ENCODE measurements around the gene MGAT1. TPM values are rescaled to one million over a fixed set of nuclear protein-coding genes. Genes with fewer than 3 reads are reported as not detected.

Gene MGAT1
- polyA plus RNA-seq, 3 donors, result 231 to 523 (median 385) TPM

DNA sequence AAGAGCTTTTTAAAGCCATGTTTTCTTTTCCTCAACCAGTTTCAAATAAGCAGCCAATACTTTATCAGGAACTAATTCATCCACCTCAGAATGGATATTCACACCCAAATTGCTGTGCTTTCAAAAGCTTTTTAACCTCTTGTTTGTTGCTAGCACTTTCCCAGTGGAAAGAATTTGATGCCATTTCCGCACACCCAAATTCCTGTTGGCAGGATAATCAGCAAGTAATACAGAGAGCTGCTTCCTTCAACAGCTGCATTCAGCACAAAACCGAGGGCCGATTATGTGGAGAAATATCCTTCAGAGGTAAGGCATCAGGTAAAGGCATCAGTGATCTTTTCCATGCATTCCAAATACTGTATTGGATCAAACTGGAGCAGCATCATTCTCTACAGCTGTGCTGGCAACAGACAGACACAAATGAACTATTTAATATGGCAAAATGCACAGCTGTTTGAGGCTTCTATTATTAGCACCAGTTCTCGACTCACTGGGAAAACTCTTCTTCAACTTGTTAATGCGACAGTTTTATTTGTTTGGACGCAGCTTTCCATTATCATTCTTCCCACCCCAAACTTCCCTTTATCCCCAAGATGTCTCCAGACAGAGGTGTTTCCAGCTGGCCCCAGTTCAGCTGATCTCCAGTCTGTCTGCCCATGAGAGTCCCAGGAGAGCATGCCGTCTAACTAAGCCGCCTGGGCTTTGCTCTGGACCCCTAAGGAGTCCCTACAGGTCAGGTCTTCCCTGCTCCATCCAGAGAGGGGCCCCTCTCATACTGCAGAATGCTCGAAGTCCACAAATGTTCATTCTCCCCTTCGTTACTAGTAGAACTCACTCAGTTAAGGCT lies 22.2 kb upstream of the MGAT1 start:
- H3K27ac Mint-ChIP-seq, result peak overlapping the region in 2 of 7 donors; percentile 62 to 85
- TF ChIP-seq, protein P1, sequence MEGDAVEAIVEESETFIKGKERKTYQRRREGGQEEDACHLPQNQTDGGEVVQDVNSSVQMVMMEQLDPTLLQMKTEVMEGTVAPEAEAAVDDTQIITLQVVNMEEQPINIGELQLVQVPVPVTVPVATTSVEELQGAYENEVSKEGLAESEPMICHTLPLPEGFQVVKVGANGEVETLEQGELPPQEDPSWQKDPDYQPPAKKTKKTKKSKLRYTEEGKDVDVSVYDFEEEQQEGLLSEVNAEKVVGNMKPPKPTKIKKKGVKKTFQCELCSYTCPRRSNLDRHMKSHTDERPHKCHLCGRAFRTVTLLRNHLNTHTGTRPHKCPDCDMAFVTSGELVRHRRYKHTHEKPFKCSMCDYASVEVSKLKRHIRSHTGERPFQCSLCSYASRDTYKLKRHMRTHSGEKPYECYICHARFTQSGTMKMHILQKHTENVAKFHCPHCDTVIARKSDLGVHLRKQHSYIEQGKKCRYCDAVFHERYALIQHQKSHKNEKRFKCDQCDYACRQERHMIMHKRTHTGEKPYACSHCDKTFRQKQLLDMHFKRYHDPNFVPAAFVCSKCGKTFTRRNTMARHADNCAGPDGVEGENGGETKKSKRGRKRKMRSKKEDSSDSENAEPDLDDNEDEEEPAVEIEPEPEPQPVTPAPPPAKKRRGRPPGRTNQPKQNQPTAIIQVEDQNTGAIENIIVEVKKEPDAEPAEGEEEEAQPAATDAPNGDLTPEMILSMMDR (IDR thresholded peaks at IDR 0.05), result no peak
- Histone ChIP-seq H4K20me1 (ENCODE audit: insufficient read depth, low read length) (no peaks in the 10 kb centered on the region), H3K4me3 (replicated peaks in 1 of 3; ENCODE audit: low read depth in 2 of 3, low read length in 3 of 3) (no peak overlapping the region), H3K9ac (ENCODE audit: insufficient read depth, low read length, poor library complexity, severe bottlenecking) (no peak overlapping the region), H2AFZ (ENCODE audit: insufficient read depth, low read depth, low read length, poor library complexity, severe bottlenecking) (no peak overlapping the region), H3K27me3 (ENCODE audit: control insufficient read depth in 2 of 2, insufficient read depth in 2 of 2, low read length in 2 of 2) (no peaks in the 10 kb centered on the region), H3K27ac (ENCODE audit: low read depth in 1 of 2, low read length in 2 of 2) (no peak overlapping the region), H3K9me3 (replicated peaks in 1 of 2; ENCODE audit: control insufficient read depth in 1 of 2, insufficient read depth in 1 of 2, low read length in 2 of 2) (peaks cover 0 to 3% of the 10 kb centered on the region in 2 donors), H3K4me2 (replicated peaks; ENCODE audit: extremely low read depth, low read length, poor library complexity, severe bottlenecking) (no peak overlapping the region), H3K79me2 (ENCODE audit: insufficient read depth, low read length) (peaks cover 6% of the 10 kb centered on the region), H3K4me1 (ENCODE audit: control insufficient read depth in 1 of 2, insufficient read depth in 2 of 2, low read length in 2 of 2) (peaks cover 50 to 52% of the 10 kb centered on the region in 2 donors), H3K36me3 (replicated peaks in 1 of 2; ENCODE audit: control insufficient read depth in 1 of 2, insufficient read depth in 2 of 2, low read length in 2 of 2) (no peaks in the 10 kb centered on the region)
- H3K4me1 Mint-ChIP-seq, result peaks cover 66% of the 10 kb centered on the region
- WGBS (ENCODE audit: insufficient coverage), result 89% methylated on average over 7 of the region's 10 CpGs
- peaks cover 15 to 17% of the 10 kb centered on the region in 2 donors for H3K36me3 Mint-ChIP-seq
- H3K27me3 Mint-ChIP-seq (ENCODE audit: low read depth in 3 of 3), result peaks cover 0 to 2% (median 0%) of the 10 kb centered on the region in 3 donors
- no peak for DNase-seq
- peaks cover 0 to 10% (median 0%) of the 10 kb centered on the region in 7 donors for H3K9me3 Mint-ChIP-seq
- H3K4me3 Mint-ChIP-seq, result no peak overlapping the region
- intact Hi-C loops (cut with micrococcal nuclease), result loop anchor here in 1 of 2 donors (5.0 kb wide), 1 partner anchor 37 kb away; the partner anchor contains the start of gene ZFP62

DNA sequence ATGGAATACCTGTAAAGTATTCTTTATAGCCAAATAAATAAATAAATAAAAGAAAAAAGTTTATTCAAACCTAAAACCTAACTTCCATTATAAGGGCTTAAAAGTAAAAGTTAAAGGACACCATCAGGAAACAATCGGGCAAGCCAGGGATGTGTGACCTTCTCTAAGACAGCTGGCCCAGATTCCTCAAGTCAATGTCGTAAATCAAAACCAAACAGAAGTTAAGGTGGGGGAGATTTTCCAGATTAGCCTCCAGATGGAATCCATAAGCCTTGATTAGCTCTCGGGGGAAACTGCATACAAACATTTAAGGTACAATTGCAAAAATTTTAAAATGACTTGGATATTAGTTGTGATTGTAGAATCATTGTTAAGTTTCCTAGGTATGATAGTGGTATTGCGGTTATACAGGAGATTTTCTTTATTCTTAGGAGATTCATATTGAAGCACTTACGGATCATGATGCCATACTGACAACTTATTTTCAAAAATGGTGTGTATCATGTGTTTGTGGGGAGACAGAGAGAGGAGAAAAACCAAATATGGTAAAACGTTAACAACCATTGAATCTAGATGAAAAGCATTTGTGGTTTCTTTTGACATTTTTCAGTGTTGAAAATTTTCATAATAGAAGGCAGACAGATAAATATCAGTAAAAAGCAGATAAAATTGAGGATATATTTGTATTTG lies 21.5 kb upstream of the MGAT1 start:
- H3K4me3 ChIP-seq (replicated peaks in 1 of 3; ENCODE audit: low read depth in 2 of 3, low read length in 3 of 3), result no peak overlapping the region
- Mint-ChIP-seq H3K27me3 (ENCODE audit: low read depth in 3 of 3) (peaks cover 0 to 2% (median 0%) of the 10 kb centered on the region in 3 donors), H3K9me3 (peaks cover 0 to 7% (median 0%) of the 10 kb centered on the region in 7 donors), H3K4me1 (peaks cover 58% of the 10 kb centered on the region), H3K27ac (no peak overlapping the region), H3K36me3 (peaks cover 7 to 12% of the 10 kb centered on the region in 2 donors), H3K4me3 (no peak overlapping the region)
- H3K9ac ChIP-seq (ENCODE audit: insufficient read depth, low read length, poor library complexity, severe bottlenecking), result no peak overlapping the region
- TF ChIP-seq, protein P1 (IDR thresholded peaks at IDR 0.05), result no peak
- no peak overlapping the region for H3K27ac ChIP-seq (ENCODE audit: low read depth in 1 of 2, low read length in 2 of 2)
- no peaks in the 10 kb centered on the region for H3K27me3 ChIP-seq (ENCODE audit: control insufficient read depth in 2 of 2, insufficient read depth in 2 of 2, low read length in 2 of 2)
- H3K36me3 ChIP-seq (replicated peaks in 1 of 2; ENCODE audit: control insufficient read depth in 1 of 2, insufficient read depth in 2 of 2, low read length in 2 of 2), result no peaks in the 10 kb centered on the region
- 100% methylated on average over 1 of the region's 6 CpGs for WGBS (ENCODE audit: insufficient coverage)
- no peaks in the 10 kb centered on the region for H3K79me2 ChIP-seq (ENCODE audit: insufficient read depth, low read length)
- DNase-seq, result no peak
- no peaks in the 10 kb centered on the region for H4K20me1 ChIP-seq (ENCODE audit: insufficient read depth, low read length)
- H3K4me2 ChIP-seq (replicated peaks; ENCODE audit: extremely low read depth, low read length, poor library complexity, severe bottlenecking), result no peak overlapping the region
- intact Hi-C loops (cut with micrococcal nuclease), result no loop called here
- peaks cover 0 to 3% of the 10 kb centered on the region in 2 donors for H3K9me3 ChIP-seq (replicated peaks in 1 of 2; ENCODE audit: control insufficient read depth in 1 of 2, insufficient read depth in 1 of 2, low read length in 2 of 2)
- H3K4me1 ChIP-seq (ENCODE audit: control insufficient read depth in 1 of 2, insufficient read depth in 2 of 2, low read length in 2 of 2), result peaks cover 44 to 45% of the 10 kb centered on the region in 2 donors
- H2AFZ ChIP-seq (ENCODE audit: insufficient read depth, low read depth, low read length, poor library complexity, severe bottlenecking), result no peak overlapping the region
